Measurements from ENCODE around the gene NUDT15. TPM values are rescaled to one million over a fixed set of nuclear protein-coding genes. Genes with fewer than 3 reads are reported as not detected.

The NUDT15 gene
- total RNA-seq, 2 experiments from 2014 or later = 10.7 TPM

GRCh38 chr13:48094404-48094780 lies 56.9 kb downstream of the NUDT15 start:
- Mint-ChIP-seq H3K9me3 (peaks cover 1% of the 10 kb centered on the region), H3K36me3 (peaks cover 11% of the 10 kb centered on the region), H3K27me3 (peaks cover 4% of the 10 kb centered on the region), H3K27ac (peak overlapping the region; percentile 96), H3K4me3 (peak overlapping the region; percentile 97), H3K4me1 (peaks cover 34% of the 10 kb centered on the region)
- POLR2A ChIA-PET = interaction anchor here (0.6 to 2.0 kb wide), 7 partner anchors 16 to 1569 kb away, joined by 3 to 16 read pairs (median 4); partner anchors contain the start of genes ITM2B and NUDT15
- ATAC-seq (ENCODE audit: low read depth) = peak; percentile 16
- DNase-seq = peak; percentile 36

GRCh38 chr13:48094781-48095502 lies 57.4 kb downstream of the NUDT15 start, which contains the start of gene MED4:
Gene MED4, minus strand, starts transcription at chr13:48095104. Its CDS starts 26 bp downstream, at chr13:48095078.
- Mint-ChIP-seq H3K27ac (peak within 1 kb of the TSS; percentile 96), H3K27me3 (peaks cover 4% of the 10 kb centered on the region), H3K9me3 (peaks cover 1% of the 10 kb centered on the region), H3K4me3 (peak within 1 kb of the TSS; percentile 97), H3K4me1 (peaks cover 31% of the 10 kb centered on the region), H3K36me3 (peaks cover 9% of the 10 kb centered on the region)
- DNase-seq (peak; percentile 99), ATAC-seq (ENCODE audit: low read depth) (peak; percentile 97)
- POLR2A ChIA-PET = interaction anchor here (0.5 to 2.0 kb wide), 11 partner anchors 8 to 1804 kb away, joined by 3 to 16 read pairs (median 4); partner anchors contain the start of genes ITM2B and NUDT15

DNA sequence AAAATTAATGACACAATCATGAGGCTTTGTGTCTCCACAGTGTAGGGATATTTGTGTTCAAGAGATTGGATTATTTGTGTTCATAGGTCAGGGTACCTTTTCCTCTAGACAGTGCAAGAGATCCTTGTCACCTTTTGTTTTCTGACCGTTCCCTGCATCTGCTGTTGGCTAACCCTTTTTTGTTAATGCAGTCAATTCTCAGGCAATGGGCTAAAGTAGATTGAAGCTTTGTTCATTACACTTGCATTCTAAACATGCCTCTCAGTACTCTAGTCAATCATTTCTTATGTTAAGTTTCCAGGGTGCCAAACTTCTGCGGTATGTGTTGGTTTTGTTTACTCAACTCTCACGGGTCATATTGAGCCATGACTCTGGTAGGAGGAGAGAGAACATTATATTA lies 59.1 kb downstream of the NUDT15 start:
- no peak overlapping the region for H3K27ac Mint-ChIP-seq
- peaks cover 9% of the 10 kb centered on the region for H3K27me3 Mint-ChIP-seq
- H3K4me3 Mint-ChIP-seq = no peak overlapping the region
- no peak for DNase-seq
- POLR2A ChIA-PET = no interaction called here
- H3K36me3 Mint-ChIP-seq = peaks cover 7% of the 10 kb centered on the region
- ATAC-seq (ENCODE audit: low read depth) = no peak
- H3K4me1 Mint-ChIP-seq = peaks cover 25% of the 10 kb centered on the region
- peaks cover 1% of the 10 kb centered on the region for H3K9me3 Mint-ChIP-seq

Other genes starting within 250 kb of the NUDT15 start
- gene SUCLA2, start 36.5 kb upstream of the NUDT15 start, total RNA-seq = 10 to 100 TPM; 31.3 to 33.6 TPM
- gene MED4, start 57.4 kb downstream of the NUDT15 start, total RNA-seq = 10 to 100 TPM; 56.1 TPM
- 100 to 1,000 TPM; 385 to 429 TPM for gene ITM2B, start 195.5 kb downstream of the NUDT15 start, total RNA-seq

Data from activated naive CD8-positive, alpha-beta T cell treated with anti-CD3 and anti-CD28 coated beads, Interleukin-2, amount 10 ng/mL, durations not matched to agents 7 days and 5 days (primary cell).